IPS-11a (cell line): ENCODE data around the gene XPO6.
"Not testable (repeated sequence)": the region's sequence is repeated elsewhere in the genome, so short reads cannot be mapped to it uniquely, and the experiment has no call there.

ENCODE experiments used
- H3K4me3 ChIP-seq: one replicate; pipeline ENCODE4 v1.5.1; 2013; ENCODE audit warnings: low read depth, low read length, control low read depth

Gene XPO6

GRCh38 chr16:28118637-28119036, 93.1 kb downstream of the XPO6 start:
- H3K4me3 ChIP-seq, result no peak overlapping the region

DNA sequence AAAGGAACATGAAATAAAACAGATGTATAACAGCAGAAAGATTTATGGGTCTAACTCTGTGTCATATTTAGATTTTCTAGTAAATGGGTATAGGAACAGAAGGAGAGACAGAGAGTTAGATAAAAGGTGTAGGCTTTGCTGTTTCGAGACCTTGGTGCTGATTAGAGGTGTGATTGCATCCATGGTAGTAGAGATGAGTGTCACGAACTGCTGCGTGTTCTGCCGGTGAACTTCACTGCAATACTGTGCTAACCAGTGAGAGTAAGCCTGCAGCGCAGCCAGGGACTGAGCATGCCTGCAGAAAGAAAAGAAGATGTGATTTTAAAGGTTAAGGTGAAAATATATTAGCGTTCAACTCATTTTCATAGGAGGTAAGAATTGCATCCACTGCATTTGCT, 94.6 kb downstream of the XPO6 start:
- H3K4me3 ChIP-seq, result no peak overlapping the region

GRCh38 chr16:28115866-28116265, 95.9 kb downstream of the XPO6 start:
- H3K4me3 ChIP-seq, result not testable (repeated sequence)

- no peak overlapping the region for H3K4me3 ChIP-seq
Observed at GRCh38 chr16:28112908-28113307, 98.9 kb downstream of the XPO6 start.

- no peak overlapping the region for H3K4me3 ChIP-seq
Observed at GRCh38 chr16:28110977-28111376, 100.8 kb downstream of the XPO6 start.

DNA sequence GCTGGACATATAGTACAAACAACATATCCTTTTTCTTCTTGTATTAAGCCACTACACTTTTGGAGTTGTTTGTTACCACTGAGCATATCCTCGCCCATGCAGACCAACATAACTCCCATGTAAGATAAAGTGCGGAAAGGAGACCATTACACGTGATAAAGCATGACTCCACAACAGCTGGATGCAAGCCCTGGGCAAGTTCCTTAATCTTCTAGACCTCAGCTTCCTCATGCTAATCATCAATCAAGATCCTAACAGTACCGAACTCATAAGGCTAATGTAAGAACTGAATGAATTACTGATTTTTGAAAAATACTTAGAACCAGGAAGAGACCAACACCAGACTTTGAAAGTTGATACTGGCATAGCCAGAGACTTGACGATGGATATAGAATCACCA, 101.3 kb downstream of the XPO6 start:
- H3K4me3 ChIP-seq, result no peak overlapping the region

DNA sequence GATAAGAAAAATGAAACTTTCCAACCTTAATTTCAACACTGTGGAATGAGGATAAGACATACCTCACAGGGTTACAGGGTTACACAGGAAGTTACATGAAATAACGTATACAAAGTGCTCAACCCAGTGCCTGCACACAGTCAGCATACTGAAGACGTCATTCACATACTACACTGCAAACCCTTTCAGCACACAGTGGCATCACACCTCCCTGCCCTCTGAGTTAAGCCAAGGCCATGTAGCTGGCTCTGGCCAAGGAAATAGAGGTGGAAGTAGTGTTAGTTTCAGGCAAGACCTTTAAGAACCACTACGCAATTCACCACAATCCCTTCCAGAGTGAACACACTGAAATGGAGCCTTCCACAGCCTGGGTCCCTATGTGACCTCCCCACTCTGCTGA, 101.7 kb downstream of the XPO6 start:
- H3K4me3 ChIP-seq, result no peak overlapping the region

DNA sequence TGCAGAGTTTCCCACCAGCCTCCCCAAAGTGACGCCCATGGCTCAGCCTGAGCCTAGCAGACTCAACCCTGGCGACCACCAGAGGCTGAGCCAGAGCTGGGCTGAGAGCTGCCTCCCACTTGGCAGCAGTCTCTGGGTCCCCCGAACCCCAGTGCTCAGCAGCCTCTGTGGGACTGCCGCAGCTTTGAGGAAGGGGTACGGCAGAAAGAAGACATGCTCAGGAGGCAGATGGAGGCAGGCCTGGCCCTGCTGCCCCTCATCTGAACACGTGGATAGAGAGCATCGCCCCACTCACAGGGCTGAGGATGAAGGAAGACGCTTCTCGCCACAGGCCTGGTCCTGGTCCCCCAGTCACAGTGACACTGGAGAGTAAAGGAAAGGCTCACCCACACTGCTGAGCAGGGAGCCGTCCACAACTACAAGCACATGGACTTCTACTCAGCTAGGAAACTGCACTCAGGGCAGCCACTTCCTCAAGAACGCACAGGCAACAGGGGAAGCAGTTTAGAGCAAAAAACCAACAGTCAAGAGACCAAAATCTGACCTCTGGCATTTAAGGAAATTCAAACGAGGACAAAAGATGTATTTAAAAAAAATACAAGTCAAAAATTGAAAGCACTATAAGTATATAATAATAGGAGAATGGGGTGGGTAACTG, 103.0 kb downstream of the XPO6 start:
- no peak overlapping the region for H3K4me3 ChIP-seq

- no peak overlapping the region for H3K4me3 ChIP-seq
Observed at GRCh38 chr16:28107232-28107631, 104.5 kb downstream of the XPO6 start.

GRCh38 chr16:28106467-28107215, 105.1 kb downstream of the XPO6 start:
- no peak overlapping the region for H3K4me3 ChIP-seq

GRCh38 chr16:28105954-28106353, 105.8 kb downstream of the XPO6 start:
- no peak overlapping the region for H3K4me3 ChIP-seq

DNA sequence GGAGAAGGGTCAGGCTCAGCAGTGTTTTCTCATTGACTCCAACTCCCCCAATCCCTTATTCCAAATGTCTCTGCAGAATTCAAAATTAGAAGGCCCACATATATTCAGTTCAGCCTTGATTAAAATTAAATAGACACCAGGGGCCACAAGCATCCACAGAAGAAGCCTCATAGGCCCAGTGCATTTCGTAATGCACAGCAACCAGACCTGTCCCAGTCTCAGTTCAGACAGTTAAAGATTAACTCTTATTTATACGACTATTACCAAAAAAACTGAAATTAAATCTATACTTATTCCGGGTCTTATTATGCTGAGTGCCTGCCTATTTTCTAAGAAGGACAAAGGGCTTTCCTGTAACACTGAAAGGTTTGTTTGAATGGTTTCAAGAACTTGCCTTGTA, 106.5 kb downstream of the XPO6 start:
- no peak overlapping the region for H3K4me3 ChIP-seq

DNA sequence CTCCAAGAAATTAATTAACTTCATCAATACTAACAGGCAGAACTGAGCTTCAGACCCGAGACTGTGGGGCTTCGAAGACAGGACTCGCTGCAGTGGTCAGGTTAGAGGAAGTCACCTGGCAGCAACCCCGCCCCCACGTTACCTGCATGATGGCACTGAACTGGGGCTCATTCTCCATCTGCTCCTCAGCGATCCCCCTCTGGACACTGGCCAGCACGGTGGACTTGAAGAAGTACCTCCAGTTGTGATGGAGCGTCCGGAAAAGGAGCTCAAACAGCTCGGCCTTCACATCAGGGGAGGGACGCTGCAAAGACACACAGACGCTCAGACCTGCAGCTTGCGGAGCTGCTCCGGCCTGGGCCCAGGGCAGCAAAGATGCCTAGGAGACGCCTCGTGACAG, 107.4 kb downstream of the XPO6 start:
- no peak overlapping the region for H3K4me3 ChIP-seq

DNA sequence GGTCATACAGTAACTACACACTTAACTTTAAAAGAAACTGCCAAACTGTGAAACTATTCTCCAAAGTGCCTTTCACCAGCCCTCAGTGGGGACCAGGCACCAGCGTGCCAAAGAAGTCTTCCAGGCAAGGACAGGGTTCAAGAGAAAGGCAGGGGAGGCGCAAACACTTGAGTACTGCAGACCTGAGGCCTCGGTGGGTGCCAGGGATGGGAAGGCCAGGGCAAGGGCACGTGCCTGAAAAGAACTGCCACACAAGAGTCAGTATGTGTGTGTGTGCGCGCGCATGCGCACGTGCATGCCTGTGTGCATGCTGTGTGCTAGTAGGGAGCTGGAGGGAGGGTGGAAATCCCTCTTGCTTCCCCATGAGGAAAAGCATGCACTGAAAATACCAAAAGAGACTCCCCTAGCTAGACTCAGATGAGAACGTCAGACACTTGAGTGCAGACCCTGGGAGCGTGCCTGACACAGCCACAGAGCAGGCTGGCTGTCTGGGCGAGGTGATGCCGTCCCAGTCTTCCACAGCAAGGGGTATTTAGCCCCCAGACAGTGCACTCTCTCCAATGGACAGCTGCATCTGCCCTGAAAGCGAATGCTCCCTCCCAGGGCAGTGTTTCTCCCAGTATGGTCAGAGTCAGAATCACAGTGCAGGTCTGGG, 108.1 kb downstream of the XPO6 start:
- H3K4me3 ChIP-seq, result no peak overlapping the region

GRCh38 chr16:28101533-28101890, 110.3 kb downstream of the XPO6 start:
- no peak overlapping the region for H3K4me3 ChIP-seq

- H3K4me3 ChIP-seq, result no peak overlapping the region
Observed at GRCh38 chr16:28100810-28101532, 110.8 kb downstream of the XPO6 start.

DNA sequence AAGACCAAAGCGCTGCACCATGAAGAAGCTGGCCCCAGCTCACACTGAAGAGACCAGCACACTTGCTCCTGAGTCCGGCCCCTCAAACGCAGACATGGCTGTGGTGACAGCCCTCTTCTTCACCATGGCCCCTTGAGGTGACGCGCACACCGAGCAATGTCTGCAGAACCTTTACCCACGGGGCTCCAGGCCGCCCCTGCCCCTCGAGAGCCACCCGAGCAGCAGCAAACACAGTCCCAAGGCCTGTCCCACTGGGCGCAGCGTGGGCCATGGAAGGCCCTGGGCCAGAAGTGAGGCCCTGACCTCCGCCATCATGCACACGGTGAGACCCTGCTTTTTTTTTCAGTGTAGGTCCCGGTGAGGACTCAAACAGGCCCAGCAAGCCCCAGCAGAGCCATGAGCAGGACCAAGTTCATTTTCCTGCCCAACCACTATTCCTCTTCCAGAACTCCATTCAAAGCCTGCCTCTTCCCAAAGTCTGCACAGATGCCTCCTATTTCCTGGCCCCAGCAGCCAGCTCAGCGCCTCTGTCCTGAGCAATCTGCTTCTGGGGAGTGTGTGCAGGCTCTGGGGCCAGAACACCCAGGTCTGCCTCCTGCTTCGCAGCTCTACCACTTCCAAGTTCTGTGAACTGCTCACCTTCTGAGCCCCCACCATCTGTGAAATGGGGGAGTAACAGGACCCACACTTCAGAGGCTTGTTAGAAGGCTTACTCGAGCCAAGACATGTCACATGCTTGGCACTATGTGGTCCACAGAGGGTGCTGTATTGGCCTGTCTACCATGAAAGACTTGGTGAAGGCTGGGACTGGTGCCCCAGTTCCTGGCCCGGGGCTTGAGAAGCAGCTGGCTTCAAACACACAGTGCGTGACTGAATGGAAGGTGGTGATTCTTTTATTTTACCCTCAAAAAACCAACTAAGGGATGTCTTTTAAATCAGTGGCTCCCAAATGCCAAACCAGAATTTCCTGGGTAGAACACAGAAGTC, 112.5 kb downstream of the XPO6 start:
- H3K4me3 ChIP-seq, result no peak overlapping the region

- no peak overlapping the region for H3K4me3 ChIP-seq
Observed at GRCh38 chr16:28098171-28098958, 113.4 kb downstream of the XPO6 start.

DNA sequence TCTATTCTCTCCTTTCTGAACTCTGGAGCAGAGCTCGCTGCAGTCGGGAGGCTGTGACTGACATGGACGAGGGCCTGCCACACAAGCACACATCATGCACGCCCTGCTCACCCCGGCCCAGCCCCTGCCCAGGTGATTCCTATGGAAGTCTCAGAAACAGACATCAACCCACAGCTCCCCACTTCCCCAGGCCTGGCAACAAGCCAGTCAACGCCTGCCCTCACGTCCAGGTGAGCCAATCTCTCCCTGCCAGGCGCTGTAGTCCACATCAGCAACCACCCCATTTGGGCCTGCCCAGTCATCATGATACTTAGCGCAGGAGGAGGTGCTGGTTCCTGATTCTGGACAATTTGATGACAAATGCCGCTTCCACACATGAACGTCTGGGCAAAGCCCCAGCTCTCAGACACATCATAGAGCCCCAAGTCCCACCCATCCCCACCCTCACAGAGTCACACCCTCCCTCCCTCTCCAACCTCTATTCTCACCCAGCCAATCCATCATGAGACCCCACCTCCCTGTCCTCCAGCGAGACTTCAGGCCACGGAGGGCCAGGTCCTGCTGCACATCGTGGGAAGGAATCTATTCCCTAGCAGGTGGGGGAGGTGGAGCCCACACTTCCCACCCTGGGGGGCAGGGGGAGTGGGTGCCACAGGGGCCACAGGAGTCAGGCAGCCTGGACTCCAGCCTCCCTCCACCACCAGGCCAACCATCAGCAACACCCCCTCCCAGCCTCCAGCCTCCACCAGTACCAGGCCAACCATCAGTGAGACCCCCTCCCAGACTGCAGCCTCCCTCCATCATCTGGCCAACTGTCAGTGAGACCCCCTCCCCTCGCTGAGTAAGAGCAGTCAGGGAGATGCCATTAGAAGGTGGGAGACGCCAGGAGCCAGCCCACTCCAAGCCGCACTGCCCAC, 114.5 kb downstream of the XPO6 start:
- no peak overlapping the region for H3K4me3 ChIP-seq
